Fibroblast of the aortic adventitia (primary cell): ENCODE data around the gene VPS39. TPM values are rescaled to one million over a fixed set of nuclear protein-coding genes. Genes with fewer than 3 reads are reported as not detected.

Source experiments
- DNase-seq: peaks from one replicate; pipeline ENCODE4 v3.0.0-alpha.2; 2010; ENCODE audit warnings: low read depth
- H3K4me3 ChIP-seq: 2 replicates; pipeline ENCODE4 v1.5.1; 2011; ENCODE audit warnings: low read depth, mild to moderate bottlenecking, control low read depth, low read length, moderate library complexity
- CTCF ChIP-seq: IDR thresholded peaks from 2 replicates; pipeline ENCODE4 v1.5.1; 2011; ENCODE audit warnings: mild to moderate bottlenecking, low read length, control low read depth, inconsistent platforms; ENCODE audit not compliant: insufficient read depth
- small RNA-seq: library from RNA; depleted of rRNA; stranded (forward); fragments of <200 nt; gene quantifications from one replicate; pipeline ENCODE3, GENCODE V24; 2012
- total RNA-seq: library from RNA; depleted of rRNA; stranded (reverse); fragments of >200 nt; gene quantifications from 2 replicates; pipeline ENCODE4 v1.2.3, GENCODE V29; 2012; ENCODE audit warnings: low replicate concordance

Gene VPS39
- total RNA-seq, 1 donor: 61.8 TPM

GRCh38 chr15:42119446-42119760, 88.7 kb downstream of the VPS39 start:
- TF ChIP-seq CTCF: no peak
- H3K4me3 ChIP-seq: no peak overlapping the region

GRCh38 chr15:42118650-42119445, 89.3 kb downstream of the VPS39 start:
- DNase-seq: no peak
- no peak overlapping the region for H3K4me3 ChIP-seq
- no peak for TF ChIP-seq CTCF

More at GRCh38 chr15:42119446-42119760, 88.7 kb downstream of the VPS39 start:
- no peak for DNase-seq

- H3K4me3 ChIP-seq: no peak overlapping the region
- no peak for TF ChIP-seq CTCF
- DNase-seq: no peak
Measured at GRCh38 chr15:42111924-42112323, 96.2 kb downstream of the VPS39 start.

- DNase-seq: no peak
- no peak overlapping the region for H3K4me3 ChIP-seq
- no peak for TF ChIP-seq CTCF
Measured at GRCh38 chr15:42110367-42110766, 97.7 kb downstream of the VPS39 start.

GRCh38 chr15:42108806-42109205, 99.3 kb downstream of the VPS39 start:
- DNase-seq: no peak
- H3K4me3 ChIP-seq: no peak overlapping the region
- TF ChIP-seq CTCF: no peak

Small RNA genes within 50 kb of the gene (small RNA-seq; reads per million reads assigned to genes)
- gene MIR627: 4.0 reads per million, percentile 86 among the genes with 10 or more reads in this experiment

Other genes with a start within 250 kb of the VPS39 start
- gene EHD4, start 235.7 kb downstream of the VPS39 start, total RNA-seq: 10.8 and 12.1 TPM in 2 replicates
- not detected in 2 replicates for gene PLA2G4E, start 187.3 kb downstream of the VPS39 start, total RNA-seq
- not detected in 2 replicates for gene PLA2G4D, start 113.7 kb downstream of the VPS39 start, total RNA-seq
- gene PLA2G4F, start 51.7 kb downstream of the VPS39 start, total RNA-seq: not detected in 2 replicates
- gene GANC, start 64.9 kb upstream of the VPS39 start, total RNA-seq: 27.6 and 32.5 TPM in 2 replicates
- gene TMEM87A, start 65.1 kb upstream of the VPS39 start, total RNA-seq: 71.5 and 79.8 TPM in 2 replicates
- 1.6 and 2.5 TPM in 2 replicates for gene CAPN3, start 151.2 kb upstream of the VPS39 start, total RNA-seq